HepG2 (cell line): ENCODE measurements around the gene PKP3. TPM values are rescaled to one million over a fixed set of nuclear protein-coding genes. Genes with fewer than 3 reads are reported as not detected.

Experiments used
- ARID5B ChIP-seq: IDR thresholded peaks from 2 replicates; pipeline ENCODE4 v1.4.0; 2020; ENCODE audit warnings: mild to moderate bottlenecking, missing genetic modification reagents
- ATM ChIP-seq: fragments of 450-650 bp; IDR thresholded peaks from 2 replicates; pipeline ENCODE4 v1.7.1; 2017; ENCODE audit warnings: mild to moderate bottlenecking, borderline replicate concordance
- BRCA1 ChIP-seq: sonication (generic); formaldehyde crosslinking; IDR thresholded peaks from 2 replicates; pipeline ENCODE4 v1.4.0; 2020; ENCODE audit warnings: missing genetic modification reagents
- CENPX ChIP-seq: sonication (generic); formaldehyde crosslinking; IDR thresholded peaks from 2 replicates; pipeline ENCODE4 v1.9.0; 2021; ENCODE audit warnings: mild to moderate bottlenecking, missing genetic modification reagents, moderate library complexity
- HBP1 ChIP-seq: IDR thresholded peaks from 2 replicates; pipeline ENCODE4 v1.6.1; 2016; ENCODE audit warnings: low read depth, control low read depth
- HINFP ChIP-seq: sonication (generic); formaldehyde crosslinking; IDR thresholded peaks from 2 replicates; pipeline ENCODE4 v1.4.0; 2020; ENCODE audit warnings: low read depth, mild to moderate bottlenecking, missing genetic modification reagents
- HNRNPL ChIP-seq: fragments of 200-400 bp; formaldehyde crosslinking; IDR thresholded peaks from 2 replicates; pipeline ENCODE4 v1.6.1; 2017; ENCODE audit warnings: mild to moderate bottlenecking, low read depth, low read length
- KAT7 ChIP-seq: IDR thresholded peaks from 2 replicates; pipeline ENCODE4 v1.6.1; 2018; ENCODE audit warnings: borderline replicate concordance, missing compliant biosample characterization
- RXRA ChIP-seq: sonication (generic); formaldehyde crosslinking; IDR thresholded peaks from 2 replicates; pipeline ENCODE4 v1.5.1; 2020; ENCODE audit warnings: missing genetic modification reagents
- SOX13 ChIP-seq, 3 experiments: fragments of 450-650 bp in 1 of 3; sonication (generic) in 1 of 3; formaldehyde crosslinking in 1 of 3; IDR thresholded peaks in 2 of 3; conservative IDR thresholded peaks in 1 of 3; 2 replicates each; pipeline versions ENCODE4 v1.5.0 to v1.6.1; 2016 to 2020; ENCODE audit warnings: antibody characterized with exemption in 1 of 3, mild to moderate bottlenecking in 1 of 3, missing compliant biosample characterization in 1 of 3, missing genetic modification reagents in 1 of 3, moderate library complexity in 1 of 3
- SP140L ChIP-seq: sonication (generic); formaldehyde crosslinking; IDR thresholded peaks from 2 replicates; pipeline ENCODE4 v1.4.0; 2020; ENCODE audit warnings: missing genetic modification reagents, borderline replicate concordance
- SYNCRIP ChIP-seq: fragments of 200-400 bp; formaldehyde crosslinking; IDR thresholded peaks from 2 replicates; pipeline ENCODE4 v1.6.1; 2018; ENCODE audit warnings: mild to moderate bottlenecking, low read depth, low read length; ENCODE audit not compliant: insufficient read depth
- ZNF136 ChIP-seq: sonication (generic); formaldehyde crosslinking; IDR thresholded peaks from 2 replicates; pipeline ENCODE4 v1.8.1; 2022; ENCODE audit warnings: low read depth, mild to moderate bottlenecking, moderate library complexity, missing genetic modification reagents
- ZNF256 ChIP-seq: sonication (generic); formaldehyde crosslinking; conservative IDR thresholded peaks from 2 replicates; pipeline ENCODE4 v1.4.0; 2020; ENCODE audit warnings: missing genetic modification reagents
- ZNF333 ChIP-seq: sonication (generic); formaldehyde crosslinking; IDR thresholded peaks from 2 replicates; pipeline ENCODE4 v1.4.0; 2020; ENCODE audit warnings: mild to moderate bottlenecking, missing genetic modification reagents, borderline replicate concordance
- ZNF343 ChIP-seq: sonication (generic); formaldehyde crosslinking; IDR thresholded peaks from 2 replicates; pipeline ENCODE4 v1.4.0; 2020; ENCODE audit warnings: mild to moderate bottlenecking, missing genetic modification reagents
- ZNF530 ChIP-seq: sonication (generic); formaldehyde crosslinking; IDR thresholded peaks from 2 replicates; pipeline ENCODE4 v1.5.0; 2020; ENCODE audit warnings: low read depth, mild to moderate bottlenecking, missing genetic modification reagents
- ZNF543 ChIP-seq: sonication (generic); formaldehyde crosslinking; IDR thresholded peaks from 2 replicates; pipeline ENCODE4 v1.4.0; 2020; ENCODE audit warnings: mild to moderate bottlenecking, missing genetic modification reagents
- ZNF639 ChIP-seq: conservative IDR thresholded peaks from 2 replicates; pipeline ENCODE4 v1.6.1; 2018; ENCODE audit warnings: missing genetic modification reagents
- ZNF772 ChIP-seq: sonication (generic); formaldehyde crosslinking; IDR thresholded peaks from 2 replicates; pipeline ENCODE4 v1.5.0; 2020; ENCODE audit warnings: mild to moderate bottlenecking, missing genetic modification reagents
- polyA plus RNA-seq, 8 experiments: library from polyadenylated mRNA; depleted of rRNA in 3 of 8; stranded (reverse) in 7 of 8; unstranded in 1 of 8; fragments of >200 nt; fragmentation: Illumina TruSeq in 4 of 8; extraction: Trizol in 4 of 8; gene quantifications; 2 replicates each; pipeline versions ENCODE4 v1.2.1 to v1.2.3, GENCODE V29; 2011 to 2016; ENCODE audit warnings: low read depth in 4 of 8, missing spikeins in 1 of 8, mixed read lengths in 1 of 8; ENCODE audit not compliant: insufficient read depth in 1 of 8
- total RNA-seq, 5 experiments: library from RNA; depleted of rRNA; stranded (reverse); fragments of >200 nt; fragmentation: Illumina TruSeq; extraction: Trizol; gene quantifications; 2 replicates each; pipeline ENCODE4 v1.2.3, GENCODE V29; 2016; ENCODE audit warnings: low read depth in 1 of 5

Gene PKP3
- total and polyA plus RNA-seq, 2 of the 13 experiments (the other 11 are each of a cell fraction or from before 2014, with no cell fraction given): 18.0 to 28.7 TPM

- TF ChIP-seq SOX13 (IDR thresholded peaks at IDR 0.05) (no peak), SOX13 (CRISPR knock-in tag; conservative IDR thresholded peaks at IDR 0.05 in 1 of 2, IDR thresholded peaks at IDR 0.05 in 1 of 2) (no peak), ZNF343 (CRISPR knock-in tag) (no peak), ARID5B (CRISPR knock-in tag) (no peak), SYNCRIP (no peak), CENPX (CRISPR knock-in tag) (no peak), ZNF543 (no peak), KAT7 (CRISPR knock-in tag) (no peak), ZNF530 (CRISPR knock-in tag) (no peak), HBP1 (CRISPR knock-in tag) (0 out of 2 replicates have a peak, but pooled peaks have one; percentile 15), HNRNPL (0 out of 2 replicates have a peak, but pooled peaks have one; percentile 34), ZNF772 (CRISPR knock-in tag) (peak; percentile 69; the same call in 1 of the 2 replicates), BRCA1 (CRISPR knock-in tag) (no peak), HINFP (CRISPR knock-in tag) (no peak), ZNF333 (no peak; the same call in 1 of the 2 replicates), RXRA (CRISPR knock-in tag) (no peak; the same call in 1 of the 2 replicates), ZNF136 (CRISPR knock-in tag) (no peak), ZNF256 (CRISPR knock-in tag) (no peak), SP140L (CRISPR knock-in tag) (no peak), ZNF639 (CRISPR knock-in tag) (no peak), ATM (no peak)
Measured at GRCh38 chr11:394034-394857, at the start of gene PKP3 (continued).
